ENCODE measurements around the gene MX2.

MX2 gene

GRCh38 chr21:41438425-41439113 is 76.7 kb downstream of the MX2 start:
- H3K79me2 ChIP-seq (ENCODE audit: low read length): no peaks in the 10 kb centered on the region
- H3K4me3 ChIP-seq (ENCODE audit: low read length): no peak overlapping the region
- H3K4me1 ChIP-seq (ENCODE audit: low read length): no peaks in the 10 kb centered on the region
- no peak for TF ChIP-seq EZH2 (optimal IDR thresholded peaks at IDR 0.05; ENCODE audit: low read depth, low read length)
- no peak overlapping the region for H2AFZ ChIP-seq (ENCODE audit: low read length)
- DNase-seq: no peak
- no peak overlapping the region for H3K4me2 ChIP-seq (ENCODE audit: low read depth, low read length)
- H3K9me3 ChIP-seq (replicated peaks; ENCODE audit: insufficient read depth, low read length): no peaks in the 10 kb centered on the region
- no peaks in the 10 kb centered on the region for H3K36me3 ChIP-seq (replicated peaks; ENCODE audit: insufficient read depth, low read length)
- no peaks in the 10 kb centered on the region for H3K27me3 ChIP-seq (replicated peaks; ENCODE audit: insufficient read depth, low read length)
- H3K27ac ChIP-seq (ENCODE audit: low read length): no peak overlapping the region
- H3K9ac ChIP-seq (ENCODE audit: low read length): no peak overlapping the region
- H3F3A ChIP-seq (ENCODE audit: insufficient read depth, low read length): no peaks in the 10 kb centered on the region
- no peaks in the 10 kb centered on the region for H3K9me2 ChIP-seq (replicated peaks; ENCODE audit: insufficient read depth, low read length)
- H4K20me1 ChIP-seq (ENCODE audit: insufficient read depth, low read length): no peaks in the 10 kb centered on the region

- Histone ChIP-seq H3K27ac (ENCODE audit: low read length) (no peak overlapping the region), H3K9me3 (replicated peaks; ENCODE audit: insufficient read depth, low read length) (no peaks in the 10 kb centered on the region), H3K4me3 (ENCODE audit: low read length) (no peak overlapping the region), H4K20me1 (ENCODE audit: insufficient read depth, low read length) (no peaks in the 10 kb centered on the region), H3K9ac (ENCODE audit: low read length) (no peak overlapping the region), H3K4me1 (ENCODE audit: low read length) (no peaks in the 10 kb centered on the region), H3K79me2 (ENCODE audit: low read length) (no peaks in the 10 kb centered on the region), H2AFZ (ENCODE audit: low read length) (no peak overlapping the region), H3F3A (ENCODE audit: insufficient read depth, low read length) (no peaks in the 10 kb centered on the region), H3K9me2 (replicated peaks; ENCODE audit: insufficient read depth, low read length) (no peaks in the 10 kb centered on the region), H3K4me2 (ENCODE audit: low read depth, low read length) (no peak overlapping the region), H3K36me3 (replicated peaks; ENCODE audit: insufficient read depth, low read length) (no peaks in the 10 kb centered on the region), H3K27me3 (replicated peaks; ENCODE audit: insufficient read depth, low read length) (no peaks in the 10 kb centered on the region)
- no peak for DNase-seq
- TF ChIP-seq CTCF (IDR thresholded peaks at IDR 0.05; ENCODE audit: low read length) (no peak), EZH2 (optimal IDR thresholded peaks at IDR 0.05; ENCODE audit: low read depth, low read length) (no peak), EZH2phosphoT487 (IDR thresholded peaks at IDR 0.05; ENCODE audit: low read length) (no peak)
Observed at GRCh38 chr21:41439248-41439647, 77.4 kb downstream of the MX2 start.

GRCh38 chr21:41441546-41441945 is 79.7 kb downstream of the MX2 start:
- no peaks in the 10 kb centered on the region for H3K9me3 ChIP-seq (replicated peaks; ENCODE audit: insufficient read depth, low read length)
- no peak for DNase-seq
- no peaks in the 10 kb centered on the region for H3K79me2 ChIP-seq (ENCODE audit: low read length)
- no peaks in the 10 kb centered on the region for H4K20me1 ChIP-seq (ENCODE audit: insufficient read depth, low read length)
- H3K4me3 ChIP-seq (ENCODE audit: low read length): no peak overlapping the region
- no peak overlapping the region for H3K27ac ChIP-seq (ENCODE audit: low read length)
- no peak overlapping the region for H3K9ac ChIP-seq (ENCODE audit: low read length)
- no peak for TF ChIP-seq EZH2phosphoT487 (IDR thresholded peaks at IDR 0.05; ENCODE audit: low read length)
- no peak for TF ChIP-seq EZH2 (optimal IDR thresholded peaks at IDR 0.05; ENCODE audit: low read depth, low read length)
- no peak for TF ChIP-seq CTCF (IDR thresholded peaks at IDR 0.05; ENCODE audit: low read length)
- H3K4me1 ChIP-seq (ENCODE audit: low read length): no peaks in the 10 kb centered on the region
- H3K27me3 ChIP-seq (replicated peaks; ENCODE audit: insufficient read depth, low read length): no peaks in the 10 kb centered on the region
- no peak overlapping the region for H2AFZ ChIP-seq (ENCODE audit: low read length)
- H3K36me3 ChIP-seq (replicated peaks; ENCODE audit: insufficient read depth, low read length): no peaks in the 10 kb centered on the region
- H3K4me2 ChIP-seq (ENCODE audit: low read depth, low read length): no peak overlapping the region
- H3F3A ChIP-seq (ENCODE audit: insufficient read depth, low read length): no peaks in the 10 kb centered on the region
- H3K9me2 ChIP-seq (replicated peaks; ENCODE audit: insufficient read depth, low read length): no peaks in the 10 kb centered on the region

GRCh38 chr21:41442481-41443186 is 80.8 kb downstream of the MX2 start:
- no peak for TF ChIP-seq EZH2phosphoT487 (IDR thresholded peaks at IDR 0.05; ENCODE audit: low read length)
- no peak for TF ChIP-seq EZH2 (optimal IDR thresholded peaks at IDR 0.05; ENCODE audit: low read depth, low read length)
- no peak for TF ChIP-seq CTCF (IDR thresholded peaks at IDR 0.05; ENCODE audit: low read length)
- Histone ChIP-seq H2AFZ (ENCODE audit: low read length) (no peak overlapping the region), H3K9me2 (replicated peaks; ENCODE audit: insufficient read depth, low read length) (no peaks in the 10 kb centered on the region), H3K4me2 (ENCODE audit: low read depth, low read length) (no peak overlapping the region), H3K27me3 (replicated peaks; ENCODE audit: insufficient read depth, low read length) (no peaks in the 10 kb centered on the region), H3K79me2 (ENCODE audit: low read length) (no peaks in the 10 kb centered on the region), H3K36me3 (replicated peaks; ENCODE audit: insufficient read depth, low read length) (no peaks in the 10 kb centered on the region), H4K20me1 (ENCODE audit: insufficient read depth, low read length) (no peaks in the 10 kb centered on the region), H3K4me3 (ENCODE audit: low read length) (no peak overlapping the region), H3K4me1 (ENCODE audit: low read length) (no peaks in the 10 kb centered on the region), H3F3A (ENCODE audit: insufficient read depth, low read length) (no peaks in the 10 kb centered on the region), H3K9me3 (replicated peaks; ENCODE audit: insufficient read depth, low read length) (no peaks in the 10 kb centered on the region), H3K9ac (ENCODE audit: low read length) (no peak overlapping the region), H3K27ac (ENCODE audit: low read length) (no peak overlapping the region)
- DNase-seq: no peak

Data from MM.1S (cell line).